Glomerular endothelial cell (primary cell): ENCODE data around the gene SVIL. TPM values are rescaled to one million over a fixed set of nuclear protein-coding genes. Genes with fewer than 3 reads are reported as not detected.
"Not testable (repeated sequence)": the region's sequence is repeated elsewhere in the genome, so short reads cannot be mapped to it uniquely, and the experiment has no call there.

Experiments
- DNase-seq: peaks from one replicate; pipeline ENCODE4 v3.0.0-alpha.2; 2011; ENCODE audit warnings: low read depth, low spot score; ENCODE audit errors: extremely low read depth
- total RNA-seq: library from RNA; depleted of rRNA; stranded (reverse); fragments of >200 nt; gene quantifications from 2 replicates; pipeline ENCODE4 v1.2.3, GENCODE V29; 2015

The SVIL gene
- total RNA-seq, 1 donor from 2014 or later: 126 TPM

- no peak for DNase-seq
Observed at GRCh38 chr10:29623797-29624196, 11.0 kb downstream of the SVIL start.

DNA sequence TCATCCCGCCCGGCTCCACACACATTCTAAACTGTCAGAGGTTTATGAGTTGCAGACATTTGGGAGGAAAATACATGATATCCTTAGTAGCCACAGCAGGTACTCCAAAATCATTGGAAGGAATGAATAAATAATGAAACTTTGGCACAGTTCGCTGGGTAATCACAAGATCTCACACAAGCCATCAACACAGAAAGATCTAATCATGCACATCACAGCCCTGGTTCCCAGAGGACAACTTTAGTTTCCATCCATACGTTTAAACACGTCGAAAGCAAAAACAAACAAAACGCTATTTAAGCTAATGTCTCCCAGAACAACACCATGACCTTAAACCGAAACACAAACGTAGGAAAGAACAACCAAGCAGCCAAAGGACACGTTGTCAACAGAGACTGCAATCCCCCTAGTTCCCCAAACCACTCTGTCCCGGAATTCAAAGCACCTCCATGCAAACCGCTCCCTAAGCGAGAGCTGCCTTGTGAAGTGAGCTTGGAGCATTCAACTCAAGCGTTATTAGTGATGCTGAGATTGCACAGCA, 12.3 kb downstream of the SVIL start:
- no peak for DNase-seq

DNA sequence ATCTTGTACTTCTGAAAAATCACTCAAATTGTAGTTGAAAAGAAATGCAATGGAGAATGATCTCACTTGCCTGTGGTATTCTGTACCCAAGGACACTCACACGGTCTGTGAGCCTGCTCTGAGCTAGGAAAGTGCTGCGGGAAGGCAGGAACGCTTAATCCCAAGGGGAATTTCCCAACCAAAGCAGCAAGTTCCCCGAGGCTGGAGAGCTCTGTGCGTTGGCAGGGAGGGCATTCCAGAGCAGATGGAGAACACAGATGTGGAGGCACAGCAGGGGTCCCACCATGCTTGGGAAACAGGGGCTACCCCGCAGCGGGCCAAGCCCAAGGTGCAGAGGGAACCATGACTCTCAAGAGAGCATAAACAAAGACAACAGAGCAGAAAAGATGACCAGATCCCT, 13.6 kb downstream of the SVIL start:
- DNase-seq: no peak

DNA sequence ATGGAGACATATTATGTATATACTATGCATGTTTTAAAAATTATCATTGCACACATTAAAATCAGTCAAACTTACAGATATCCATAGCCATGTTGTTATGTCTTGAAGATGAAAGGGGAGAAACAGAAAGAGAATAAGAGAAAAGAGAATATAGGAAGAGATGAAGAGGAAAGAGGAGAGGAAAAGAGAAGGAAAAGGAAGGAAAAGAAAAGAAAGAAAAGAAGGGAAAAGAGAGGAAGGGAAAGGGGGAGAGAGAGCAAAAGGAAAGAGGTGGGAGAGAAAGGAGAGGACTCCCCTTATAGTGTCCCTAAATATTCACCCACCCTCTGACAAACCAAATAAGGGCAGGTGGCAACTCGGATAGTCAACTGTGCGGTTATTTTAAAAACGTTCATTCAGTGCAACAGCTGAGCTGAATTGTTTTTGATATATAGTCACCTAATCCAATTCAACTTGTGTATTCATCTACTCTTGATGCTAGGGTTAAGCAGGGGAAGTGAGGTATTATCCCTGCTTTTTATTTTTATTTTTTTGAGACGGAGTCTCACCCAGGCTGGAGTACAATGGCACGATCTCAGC, 14.6 kb downstream of the SVIL start:
- no peak for DNase-seq

- DNase-seq: no peak
Observed at GRCh38 chr10:29619241-29619669, 15.5 kb downstream of the SVIL start.

DNA sequence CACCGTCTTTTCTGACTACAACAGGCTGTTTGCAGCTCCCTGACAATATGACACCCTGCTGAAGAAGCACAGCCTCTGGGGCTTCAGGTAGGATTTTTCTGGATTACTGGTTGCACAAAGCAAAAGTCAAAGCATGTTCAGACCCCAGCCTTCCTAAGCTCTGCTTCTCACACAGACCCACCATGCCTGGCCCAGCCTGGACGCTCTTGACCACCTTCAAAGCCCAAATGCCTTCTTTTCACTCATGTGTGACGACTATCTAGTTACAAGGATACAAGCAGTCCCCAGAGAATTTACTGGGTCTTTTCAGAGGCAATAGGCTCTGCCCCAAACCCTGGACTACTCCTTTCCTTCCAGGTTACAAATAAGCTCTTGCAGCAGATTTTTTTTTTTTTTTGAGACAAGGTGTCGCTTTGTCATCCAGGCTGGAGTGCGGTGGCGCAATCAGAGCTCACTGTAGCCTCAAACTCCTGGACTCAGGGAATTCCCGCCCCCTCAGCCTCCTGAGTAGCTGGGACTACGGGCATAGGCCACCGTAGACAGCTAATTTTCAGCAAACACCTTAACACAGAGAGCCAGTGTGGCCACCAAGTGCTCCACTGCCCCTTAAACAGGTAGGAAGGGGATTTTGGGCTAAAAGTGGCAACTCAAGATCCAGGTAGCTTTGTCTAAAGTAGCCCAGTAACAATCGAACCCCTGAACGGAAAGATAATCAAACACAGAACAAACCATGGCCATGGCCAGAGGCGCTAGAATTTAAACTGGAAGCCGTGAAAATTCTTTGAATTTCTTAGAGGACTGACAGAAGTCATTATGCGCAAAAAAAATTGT, 16.2 kb downstream of the SVIL start:
- DNase-seq: no peak

DNA sequence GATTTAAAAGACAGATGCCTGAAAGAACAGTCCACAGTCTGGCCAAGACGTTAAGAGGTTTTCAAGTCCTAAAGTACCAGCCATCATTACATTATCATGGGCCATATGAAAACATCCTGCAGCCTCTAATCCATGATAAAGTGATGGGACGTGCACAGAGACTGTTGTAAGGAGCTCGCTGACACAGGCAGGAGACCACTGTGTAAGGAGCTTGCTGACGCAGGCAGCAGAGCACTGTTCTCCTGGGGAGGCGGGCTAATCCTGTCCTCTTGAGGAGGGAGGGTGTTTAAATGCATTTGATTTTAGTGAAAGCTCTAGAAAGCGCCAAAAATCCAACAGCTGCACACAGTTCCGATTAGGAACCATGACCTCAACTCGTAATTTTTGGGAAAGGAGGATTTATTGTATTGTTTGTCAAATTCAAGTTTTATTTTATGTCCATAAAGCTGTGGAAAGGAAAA, 16.9 kb downstream of the SVIL start:
- no peak for DNase-seq

GRCh38 chr10:29616542-29616941, 18.2 kb downstream of the SVIL start:
- no peak for DNase-seq

- DNase-seq: no peak
Observed at GRCh38 chr10:29615195-29615594, 19.6 kb downstream of the SVIL start.

- DNase-seq: not testable (repeated sequence)
Observed at GRCh38 chr10:29614289-29614688, 20.5 kb downstream of the SVIL start.

DNA sequence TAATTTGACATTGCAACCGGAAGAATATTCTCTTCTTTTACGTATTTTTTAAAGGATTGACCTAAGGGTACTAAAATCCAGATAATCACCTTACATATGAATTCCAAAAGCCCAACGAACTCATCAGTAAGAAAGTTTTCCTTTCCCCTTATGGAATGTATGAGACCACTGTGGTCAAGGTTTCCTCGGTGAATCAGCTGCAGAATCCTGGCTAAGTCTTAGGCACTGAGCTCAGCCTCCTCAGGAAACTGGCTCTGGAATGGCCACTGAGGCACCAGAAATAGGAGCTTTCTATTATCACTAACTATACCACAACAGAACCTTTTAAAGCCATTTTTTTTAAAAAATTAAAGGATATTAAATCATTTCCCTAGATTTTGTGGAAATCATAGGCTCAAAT, 21.0 kb downstream of the SVIL start:
- DNase-seq: no peak

DNA sequence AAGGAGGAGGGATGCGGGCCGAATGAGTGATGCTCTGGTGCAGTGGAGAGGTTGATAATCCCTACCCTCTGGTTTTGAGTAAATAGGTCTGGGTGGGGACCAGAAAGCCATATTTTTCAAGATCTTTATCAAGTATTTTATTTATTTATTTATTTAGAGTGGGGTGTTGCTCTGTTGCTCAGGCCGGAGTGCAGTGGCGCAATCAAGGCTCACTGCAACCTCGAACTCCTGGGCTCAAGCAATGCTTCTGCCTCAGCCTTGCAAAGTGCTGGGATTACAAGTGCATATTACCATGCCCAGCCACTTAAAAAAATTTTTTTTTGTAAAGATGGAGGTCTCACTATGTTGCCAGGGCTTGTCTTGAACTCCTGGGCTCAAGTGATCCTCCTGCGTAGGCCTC, 21.6 kb downstream of the SVIL start:
- DNase-seq: no peak

GRCh38 chr10:29612657-29613056, 22.1 kb downstream of the SVIL start:
- DNase-seq: no peak

DNA sequence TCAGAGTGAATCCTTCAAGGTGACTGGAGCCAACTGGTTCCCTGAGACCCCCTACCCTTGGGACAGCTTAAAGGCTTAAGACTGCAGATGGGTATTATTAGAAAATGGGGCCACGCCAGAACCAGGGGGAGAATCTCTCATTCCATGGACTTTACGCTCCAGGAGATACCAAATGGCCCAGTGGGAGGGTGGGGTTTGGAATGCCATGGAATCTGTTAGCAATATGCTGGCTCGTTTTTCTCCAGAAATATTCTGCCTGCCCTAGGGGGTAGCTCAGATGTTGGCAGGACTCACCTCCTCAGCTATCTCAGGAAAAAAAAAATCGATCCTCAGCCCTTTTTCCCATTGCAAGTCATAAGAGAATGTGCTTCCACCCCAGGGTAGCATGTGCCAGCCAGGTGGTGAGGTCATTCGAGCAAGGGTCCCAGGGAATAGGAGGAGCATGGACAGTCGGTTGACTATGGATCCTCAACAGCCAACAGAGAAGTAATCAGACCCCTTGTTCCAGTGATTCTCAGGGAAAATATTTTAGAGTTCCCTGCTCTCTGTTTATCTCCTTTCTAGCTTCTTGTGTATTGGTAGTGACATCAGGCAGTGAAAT, 22.9 kb downstream of the SVIL start:
- no peak for DNase-seq

- no peak for DNase-seq
Observed at GRCh38 chr10:29610876-29611647, 23.7 kb downstream of the SVIL start.

GRCh38 chr10:29610331-29610730, 24.4 kb downstream of the SVIL start:
- DNase-seq: not testable (repeated sequence)

DNA sequence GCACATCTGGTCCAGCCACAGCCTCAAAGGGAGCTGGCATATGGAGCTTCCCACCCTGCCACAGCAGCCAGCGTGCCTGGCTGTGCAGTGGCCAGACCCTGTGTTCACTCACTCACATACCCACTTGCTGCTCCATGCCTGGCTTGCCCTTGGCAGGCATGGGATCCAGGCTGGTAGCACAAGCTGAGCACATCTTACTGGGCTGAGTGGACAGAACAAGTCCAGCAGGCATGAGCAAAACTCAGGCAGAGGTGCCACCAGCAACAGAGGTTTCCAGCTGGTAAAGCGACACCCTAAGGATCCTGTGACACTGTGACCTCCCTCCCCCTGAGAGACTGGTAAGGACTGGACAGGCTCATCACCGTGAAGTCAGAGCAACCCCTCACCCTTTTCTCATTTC, 25.1 kb downstream of the SVIL start:
- no peak for DNase-seq

DNA sequence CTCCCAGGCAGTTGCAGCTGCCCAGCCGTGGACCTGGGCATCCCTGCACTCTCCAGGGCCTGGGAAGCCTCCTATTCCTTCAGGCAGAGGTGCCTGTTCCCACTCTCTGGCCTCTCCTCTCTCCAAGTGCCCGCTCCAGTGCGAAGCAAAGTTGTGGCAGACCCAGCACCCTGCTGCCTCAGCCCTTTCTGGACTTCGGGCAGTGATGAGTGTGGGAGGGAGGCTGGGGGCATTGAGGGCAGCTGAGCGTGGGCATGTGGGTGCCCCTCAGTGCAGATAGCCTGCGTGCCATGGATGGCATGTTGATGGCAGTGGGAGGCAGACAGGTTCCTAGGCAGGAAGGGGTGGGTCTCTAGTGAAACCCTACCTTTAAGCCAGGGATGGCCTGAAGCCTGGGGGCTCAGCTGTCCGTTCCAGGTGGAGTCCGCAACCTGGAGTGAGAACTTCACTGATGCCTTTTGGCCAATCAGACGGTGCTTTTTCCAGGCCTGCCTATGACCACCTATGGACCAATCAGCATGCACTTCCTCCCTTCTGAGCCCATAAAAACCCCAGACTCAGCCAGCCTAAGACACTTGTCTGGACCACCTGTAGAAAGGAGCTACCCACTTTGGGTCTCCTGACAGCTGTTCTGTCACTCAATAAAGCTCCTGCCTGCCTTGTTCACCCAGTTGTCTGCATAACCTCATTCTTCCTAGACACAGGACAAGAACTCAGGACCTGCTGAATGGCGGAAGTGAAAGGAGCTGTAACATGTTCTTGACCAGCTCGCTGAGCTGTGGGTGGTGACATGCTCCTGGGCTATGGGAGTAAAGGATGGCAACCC, 26.1 kb downstream of the SVIL start:
- DNase-seq: no peak

DNA sequence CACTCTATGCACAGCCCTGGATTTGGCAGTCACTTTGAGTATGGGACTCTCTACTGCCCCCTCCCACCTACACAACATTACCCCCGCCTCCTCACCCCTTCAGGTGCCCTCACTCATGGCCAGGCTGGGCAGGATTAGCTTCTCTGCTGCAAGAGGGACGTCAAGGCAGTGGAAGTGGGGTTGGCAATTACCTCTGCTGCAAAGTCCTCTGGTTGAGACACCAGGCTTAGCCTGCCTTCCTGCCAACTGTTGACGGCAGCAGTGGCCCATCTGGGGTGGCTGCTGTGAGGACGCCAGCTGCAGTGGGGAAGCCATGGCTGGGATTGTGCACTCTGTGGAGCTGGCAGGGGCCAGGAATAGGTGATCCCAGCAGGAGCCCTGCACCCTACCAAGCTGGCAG, 26.7 kb downstream of the SVIL start:
- no peak for DNase-seq

GRCh38 chr10:29607576-29607975, 27.2 kb downstream of the SVIL start:
- DNase-seq: no peak
